SU-DHL-6 (cell line): ENCODE measurements around the gene NTRK2.

Experiments used
- H2AFZ ChIP-seq: fragments of 200-600 bp; sonication (generic); 2 replicates; pipeline ENCODE4 v1.6.1; 2014; ENCODE audit warnings: low read depth, mild to moderate bottlenecking, moderate library complexity, mixed read lengths, antibody characterized with exemption, low read length; ENCODE audit not compliant: severe bottlenecking
- H3F3A ChIP-seq: fragments of 200-600 bp; shearing (Covaris generic); 2 replicates; pipeline ENCODE4 v1.6.0; 2016; ENCODE audit warnings: antibody characterized with exemption, mild to moderate bottlenecking; ENCODE audit not compliant: insufficient read depth
- H3K27ac ChIP-seq: fragments of 200-600 bp; sonication (generic); 2 replicates; pipeline ENCODE4 v1.5.1; 2016; ENCODE audit warnings: low read depth, mild to moderate bottlenecking, low read length, moderate library complexity, mixed read lengths
- H3K27me3 ChIP-seq: fragments of 200-600 bp; sonication (generic), shearing (Covaris generic); 2 replicates; pipeline ENCODE4 v1.6.0; 2014; ENCODE audit warnings: mild to moderate bottlenecking, low read length
- H3K36me3 ChIP-seq: fragments of 200-600 bp; sonication (generic); 2 replicates; pipeline ENCODE4 v1.6.1; 2014; ENCODE audit warnings: mild to moderate bottlenecking, low read length, mixed read lengths
- H3K4me2 ChIP-seq: fragments of 300-600, 200-600 bp; shearing (Covaris generic), sonication (generic); 2 replicates; pipeline ENCODE4 v1.6.0; 2014; ENCODE audit warnings: low read length, low read depth, mild to moderate bottlenecking; ENCODE audit not compliant: poor library complexity, severe bottlenecking
- H3K4me3 ChIP-seq: fragments of 200-600 bp; sonication (generic); 2 replicates; pipeline ENCODE4 v1.5.1; 2014; ENCODE audit warnings: antibody characterized with exemption, low read length, mild to moderate bottlenecking, mixed read lengths; ENCODE audit not compliant: insufficient read depth, poor library complexity, severe bottlenecking
- H3K79me2 ChIP-seq: fragments of 200-600 bp; sonication (generic); 2 replicates; pipeline ENCODE4 v1.6.1; 2014; ENCODE audit warnings: mild to moderate bottlenecking, low read length, moderate library complexity; ENCODE audit not compliant: insufficient read depth
- H3K9ac ChIP-seq: fragments of 200-600 bp; sonication (generic); 2 replicates; pipeline ENCODE4 v1.7.0; 2014; ENCODE audit warnings: mild to moderate bottlenecking, low read length
- H3K9me2 ChIP-seq: fragments of 200-600 bp; sonication (generic); replicated peaks from 2 replicates; pipeline ENCODE4 v1.6.1; 2014; ENCODE audit warnings: low read length; ENCODE audit not compliant: insufficient read depth
- H3K9me3 ChIP-seq: fragments of 200-600 bp; sonication (generic); 2 replicates; pipeline ENCODE4 v1.6.1; 2014; ENCODE audit warnings: low read length, mixed read lengths; ENCODE audit not compliant: insufficient read depth
- H4K20me1 ChIP-seq: fragments of 200-600 bp; sonication (generic); 2 replicates; pipeline ENCODE4 v1.6.1; 2014; ENCODE audit warnings: low read depth, mild to moderate bottlenecking, antibody characterized with exemption, low read length, moderate library complexity, mixed read lengths
- EZH2phosphoT487 ChIP-seq: fragments of 200-600 bp; sonication (generic), shearing (Covaris generic); conservative IDR thresholded peaks from 2 replicates; pipeline ENCODE4 v1.6.1; 2018; ENCODE audit warnings: mild to moderate bottlenecking, antibody characterized with exemption, low read length, moderate library complexity, mixed read lengths
- TF ChIP-seq, protein P1 (sequence below): fragments of 200-600 bp; sonication (generic); IDR thresholded peaks from one replicate; pipeline ENCODE4 v1.5.1; 2017; ENCODE audit warnings: antibody characterized with exemption, mild to moderate bottlenecking, low read length, moderate library complexity; ENCODE audit not compliant: insufficient read depth, poor library complexity, severe bottlenecking

NTRK2 gene

DNA sequence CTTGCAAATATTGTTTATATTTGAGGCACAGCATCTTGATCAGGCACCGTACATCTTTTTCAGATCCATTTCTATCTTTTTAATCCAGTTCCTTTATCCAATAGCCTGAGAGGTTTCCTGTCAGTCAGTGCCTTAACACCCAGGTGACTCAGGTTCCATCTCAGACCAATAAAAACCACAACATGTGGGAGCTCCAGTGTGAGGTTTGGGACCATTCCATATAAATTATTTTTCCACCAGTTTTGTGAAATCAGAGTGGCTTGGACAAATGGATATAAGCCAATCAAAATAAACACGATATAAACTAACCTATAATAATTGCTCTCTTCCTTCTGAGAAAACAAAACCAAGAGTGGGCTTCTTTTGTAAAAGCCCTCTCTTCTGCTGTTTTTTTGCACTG is 351.3 kb downstream of the NTRK2 start:
- Histone ChIP-seq H3K9me2 (no peaks in the 10 kb centered on the region), H2AFZ (no peak overlapping the region), H3K27me3 (no peaks in the 10 kb centered on the region), H3K9me3 (no peaks in the 10 kb centered on the region), H3K36me3 (no peaks in the 10 kb centered on the region), H3K9ac (no peak overlapping the region), H3K79me2 (no peaks in the 10 kb centered on the region), H3K27ac (no peak overlapping the region), H3K4me2 (no peak overlapping the region), H4K20me1 (no peaks in the 10 kb centered on the region), H3K4me3 (no peak overlapping the region), H3F3A (no peaks in the 10 kb centered on the region)
- no peak for TF ChIP-seq EZH2phosphoT487
- TF ChIP-seq, protein P1, sequence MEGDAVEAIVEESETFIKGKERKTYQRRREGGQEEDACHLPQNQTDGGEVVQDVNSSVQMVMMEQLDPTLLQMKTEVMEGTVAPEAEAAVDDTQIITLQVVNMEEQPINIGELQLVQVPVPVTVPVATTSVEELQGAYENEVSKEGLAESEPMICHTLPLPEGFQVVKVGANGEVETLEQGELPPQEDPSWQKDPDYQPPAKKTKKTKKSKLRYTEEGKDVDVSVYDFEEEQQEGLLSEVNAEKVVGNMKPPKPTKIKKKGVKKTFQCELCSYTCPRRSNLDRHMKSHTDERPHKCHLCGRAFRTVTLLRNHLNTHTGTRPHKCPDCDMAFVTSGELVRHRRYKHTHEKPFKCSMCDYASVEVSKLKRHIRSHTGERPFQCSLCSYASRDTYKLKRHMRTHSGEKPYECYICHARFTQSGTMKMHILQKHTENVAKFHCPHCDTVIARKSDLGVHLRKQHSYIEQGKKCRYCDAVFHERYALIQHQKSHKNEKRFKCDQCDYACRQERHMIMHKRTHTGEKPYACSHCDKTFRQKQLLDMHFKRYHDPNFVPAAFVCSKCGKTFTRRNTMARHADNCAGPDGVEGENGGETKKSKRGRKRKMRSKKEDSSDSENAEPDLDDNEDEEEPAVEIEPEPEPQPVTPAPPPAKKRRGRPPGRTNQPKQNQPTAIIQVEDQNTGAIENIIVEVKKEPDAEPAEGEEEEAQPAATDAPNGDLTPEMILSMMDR: no peak

DNA sequence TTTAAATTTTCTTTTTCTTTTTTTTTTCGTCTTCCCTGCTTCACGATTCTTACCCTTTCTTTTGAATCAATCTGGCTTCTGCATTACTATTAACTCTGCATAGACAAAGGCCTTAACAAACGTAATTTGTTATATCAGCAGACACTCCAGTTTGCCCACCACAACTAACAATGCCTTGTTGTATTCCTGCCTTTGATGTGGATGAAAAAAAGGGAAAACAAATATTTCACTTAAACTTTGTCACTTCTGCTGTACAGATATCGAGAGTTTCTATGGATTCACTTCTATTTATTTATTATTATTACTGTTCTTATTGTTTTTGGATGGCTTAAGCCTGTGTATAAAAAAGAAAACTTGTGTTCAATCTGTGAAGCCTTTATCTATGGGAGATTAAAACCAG is 352.2 kb downstream of the NTRK2 start:
- H3K9me3 ChIP-seq: no peaks in the 10 kb centered on the region
- H3K36me3 ChIP-seq: no peaks in the 10 kb centered on the region
- no peak overlapping the region for H3K9ac ChIP-seq
- no peaks in the 10 kb centered on the region for H3K27me3 ChIP-seq
- no peaks in the 10 kb centered on the region for H3K9me2 ChIP-seq
- no peaks in the 10 kb centered on the region for H4K20me1 ChIP-seq
- H3K4me3 ChIP-seq: no peak overlapping the region
- no peak overlapping the region for H2AFZ ChIP-seq
- H3F3A ChIP-seq: no peaks in the 10 kb centered on the region
- no peaks in the 10 kb centered on the region for H3K79me2 ChIP-seq
- no peak overlapping the region for H3K27ac ChIP-seq
- no peak overlapping the region for H3K4me2 ChIP-seq
- TF ChIP-seq, protein P1: no peak
- no peak for TF ChIP-seq EZH2phosphoT487

DNA sequence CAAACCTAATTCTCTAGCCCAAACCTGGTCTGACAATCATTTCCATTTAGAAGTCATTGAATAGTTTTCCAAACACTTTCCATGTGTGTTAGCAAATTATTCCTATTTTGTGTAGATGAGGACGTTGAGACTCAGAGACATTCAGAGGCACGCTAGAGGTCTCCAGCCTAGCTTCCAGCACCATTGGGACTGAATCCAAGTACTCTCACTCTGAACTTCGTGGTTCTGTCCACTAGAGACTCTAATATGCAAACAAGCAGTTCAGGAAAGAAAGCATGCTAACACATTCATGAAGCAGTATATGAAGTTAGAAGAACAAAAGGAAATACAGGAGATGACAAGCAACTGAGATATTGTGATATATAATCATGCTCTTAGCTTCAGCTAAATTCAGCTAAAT is 354.8 kb downstream of the NTRK2 start:
- H3F3A ChIP-seq: no peaks in the 10 kb centered on the region
- TF ChIP-seq EZH2phosphoT487: no peak
- TF ChIP-seq, protein P1: no peak
- no peak overlapping the region for H3K4me3 ChIP-seq

DNA sequence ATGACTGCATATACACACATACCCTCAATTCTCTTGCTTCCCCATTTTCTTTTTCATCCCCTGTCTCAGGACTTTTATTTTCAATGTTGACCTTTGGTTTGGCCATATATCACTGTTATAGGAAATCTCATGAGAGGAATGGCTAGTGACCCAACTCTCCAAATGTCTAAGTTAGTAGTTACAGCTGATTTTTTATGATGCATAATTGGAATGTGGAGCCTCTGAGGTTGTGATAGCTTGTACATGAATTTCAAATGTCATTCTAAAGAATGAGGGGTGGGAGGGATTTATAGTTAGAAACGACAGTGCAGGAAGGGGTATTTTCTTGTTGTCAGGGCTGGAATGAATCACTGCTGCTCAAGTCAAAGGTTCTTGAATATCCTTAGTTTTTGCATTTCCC is 356.1 kb downstream of the NTRK2 start:
- H3K9ac ChIP-seq: no peak overlapping the region
- H3F3A ChIP-seq: no peaks in the 10 kb centered on the region
- no peak overlapping the region for H3K27ac ChIP-seq
- no peaks in the 10 kb centered on the region for H3K9me3 ChIP-seq
- no peaks in the 10 kb centered on the region for H3K36me3 ChIP-seq
- H3K4me3 ChIP-seq: no peak overlapping the region
- no peak overlapping the region for H3K4me2 ChIP-seq
- no peaks in the 10 kb centered on the region for H3K9me2 ChIP-seq
- no peaks in the 10 kb centered on the region for H3K79me2 ChIP-seq
- no peak for TF ChIP-seq EZH2phosphoT487
- TF ChIP-seq, protein P1: no peak
- H4K20me1 ChIP-seq: no peaks in the 10 kb centered on the region
- H3K27me3 ChIP-seq: no peaks in the 10 kb centered on the region
- H2AFZ ChIP-seq: no peak overlapping the region

More for the DNA sequence above, 354.8 kb downstream of the NTRK2 start:
- Histone ChIP-seq H3K27me3 (no peaks in the 10 kb centered on the region), H3K9ac (no peak overlapping the region), H3K36me3 (no peaks in the 10 kb centered on the region), H3K27ac (no peak overlapping the region), H2AFZ (no peak overlapping the region), H3K9me2 (no peaks in the 10 kb centered on the region), H3K4me2 (no peak overlapping the region), H3K79me2 (no peaks in the 10 kb centered on the region), H3K9me3 (no peaks in the 10 kb centered on the region), H4K20me1 (no peaks in the 10 kb centered on the region)
